HepG2 (cell line): ENCODE measurements around the gene ANKRD17. TPM values are rescaled to one million over a fixed set of nuclear protein-coding genes. Genes with fewer than 3 reads are reported as not detected.

ENCODE experiments used
- ATAC-seq: fragments of 200-7000 bp; cut with Tn5 transposase; 3 replicates; pipeline ENCODE4 v1.9.1; 2020; ENCODE audit warnings: mild to moderate bottlenecking, moderate library complexity
- BruUV-seq: library from RNA; stranded (reverse); fragments of 400-500 nt; replicated peaks from 2 replicates; lab custom pipeline; 2021; lab: Mats Ljungman, UMichigan
- CTCF ChIA-PET: fragments of 300-600 bp; formaldehyde crosslinking; extraction: SDS; loops from one replicate; lab custom pipeline; 2021; ENCODE audit warnings: low total read pairs, inconsistent platforms, low intra/inter-chr PET ratio; lab: Yijun Ruan, JAX
- POLR2A ChIA-PET: fragments of 350-600 bp; sonication (Branson Sonifier 250); formaldehyde crosslinking; loops from one replicate; lab custom pipeline; 2020; ENCODE audit warnings: antibody characterized with exemption, inconsistent platforms; lab: Yijun Ruan, JAX
- DNase-seq: peaks from one replicate; pipeline ENCODE4 v3.0.0-alpha.2; 2015; ENCODE audit warnings: low spot score
- FAIRE-seq: peaks from 3 replicates; lab custom pipeline; 2011; peaks lifted over from hg19 to GRCh38; lab: Jason Lieb, UNC
- H2AFZ ChIP-seq: one replicate; pipeline ENCODE4 v1.6.1; 2011; ENCODE audit warnings: low read length, inconsistent platforms
- H3K27ac ChIP-seq: fragments of 300-600 bp; 3 replicates; pipeline ENCODE4 v1.8.0; 2011; ENCODE audit warnings: mixed run types, mild to moderate bottlenecking, mixed read lengths, low read length, inconsistent platforms; ENCODE audit not compliant: insufficient read depth; ENCODE audit errors: extremely low read length
- H3K27me3 ChIP-seq, 2 experiments: fragments of 200-600 bp in 1 of 2; 2 replicates in 1 of 2; 3 replicates in 1 of 2; pipeline versions ENCODE4 v1.6.0 to v1.8.0; 2011; ENCODE audit warnings: low read length in 2 of 2, mild to moderate bottlenecking in 2 of 2, moderate library complexity in 2 of 2, inconsistent platforms in 1 of 2; ENCODE audit not compliant: insufficient read depth in 2 of 2, control insufficient read depth in 1 of 2
- H3K36me3 ChIP-seq, 2 experiments: fragments of 200-600 bp in 1 of 2; replicated peaks in 1 of 2; 2 replicates in 1 of 2; 3 replicates in 1 of 2; pipeline versions ENCODE4 v1.5.1 to v1.8.0; 2011; ENCODE audit warnings: low read length in 2 of 2, inconsistent platforms in 1 of 2; ENCODE audit not compliant: insufficient read depth in 2 of 2, control insufficient read depth in 1 of 2
- H3K4me1 ChIP-seq: 2 replicates; pipeline ENCODE4 v1.5.1; 2012; ENCODE audit warnings: low read length, inconsistent platforms; ENCODE audit not compliant: insufficient read depth
- H3K4me2 ChIP-seq: 2 replicates; pipeline ENCODE4 v1.6.0; 2011; ENCODE audit warnings: low read depth, low read length, inconsistent platforms
- H3K4me3 ChIP-seq, 3 experiments: fragments of 200-600 bp in 1 of 3; sonication (generic), shearing (Covaris generic) in 1 of 3; replicated peaks in 1 of 3; 2 replicates each; pipeline ENCODE4 v1.5.1; 2011 to 2016; ENCODE audit warnings: low read length in 3 of 3, inconsistent platforms in 2 of 3, low read depth in 2 of 3, mild to moderate bottlenecking in 2 of 3, control low read depth in 1 of 3, mixed read lengths in 1 of 3; ENCODE audit not compliant: insufficient read depth in 1 of 3
- H3K79me2 ChIP-seq: one replicate; pipeline ENCODE4 v1.6.1; 2011; ENCODE audit warnings: low read length, inconsistent platforms; ENCODE audit not compliant: insufficient read depth
- H3K9ac ChIP-seq: 2 replicates; pipeline ENCODE4 v1.6.0; 2011; ENCODE audit warnings: mild to moderate bottlenecking, low read depth, low read length, inconsistent platforms; ENCODE audit not compliant: insufficient read depth
- H3K9me3 ChIP-seq: 2 replicates; pipeline ENCODE4 v1.5.1; 2012; ENCODE audit warnings: mild to moderate bottlenecking, low read length
- H4K20me1 ChIP-seq: 2 replicates; pipeline ENCODE4 v1.6.0; 2011; ENCODE audit warnings: inconsistent platforms, mild to moderate bottlenecking, low read length, moderate library complexity; ENCODE audit not compliant: insufficient read depth
- ESRRA ChIP-seq: sonication (generic); formaldehyde crosslinking; IDR thresholded peaks from 2 replicates; pipeline ENCODE4 v1.5.1; 2020; ENCODE audit warnings: mild to moderate bottlenecking, low read depth, missing genetic modification reagents
- MAFF ChIP-seq: IDR thresholded peaks from 2 replicates; pipeline ENCODE4 v1.6.1; 2011; ENCODE audit warnings: low read depth, low read length, improper control_type of control experiment
- MAFK ChIP-seq, 2 experiments: IDR thresholded peaks in 1 of 2; conservative IDR thresholded peaks in 1 of 2; 2 replicates each; pipeline ENCODE4 v1.6.1; 2011; ENCODE audit warnings: improper control_type of control experiment in 2 of 2, low read length in 2 of 2
- MBNL3 ChIP-seq: fragments of 250-450 bp; sonication (Bioruptor Pico); conservative IDR thresholded peaks from 2 replicates; pipeline ENCODE4 v1.8.0; 2022; ENCODE audit warnings: mild to moderate bottlenecking, inconsistent platforms
- NR2C2 ChIP-seq: sonication (generic); formaldehyde crosslinking; IDR thresholded peaks from 2 replicates; pipeline ENCODE4 v1.4.0; 2020; ENCODE audit warnings: missing genetic modification reagents, mild to moderate bottlenecking, moderate library complexity, borderline replicate concordance
- TBL1XR1 ChIP-seq: fragments of 150-350 bp; IDR thresholded peaks from 2 replicates; pipeline ENCODE4 v1.6.1; 2014; ENCODE audit warnings: borderline replicate concordance, low read length; ENCODE audit not compliant: partially characterized antibody
- TEAD2 ChIP-seq: sonication (generic); formaldehyde crosslinking; IDR thresholded peaks from 2 replicates; pipeline ENCODE4 v1.9.0; 2021; ENCODE audit warnings: missing genetic modification reagents
- YEATS2 ChIP-seq: sonication (generic); formaldehyde crosslinking; IDR thresholded peaks from 2 replicates; pipeline ENCODE4 v1.4.0; 2020; ENCODE audit warnings: missing genetic modification reagents, borderline replicate concordance
- ZBTB42 ChIP-seq: sonication (generic); formaldehyde crosslinking; IDR thresholded peaks from 2 replicates; pipeline ENCODE4 v1.5.0; 2020; ENCODE audit warnings: mild to moderate bottlenecking, missing genetic modification reagents
- ZNF326 ChIP-seq: sonication (generic); formaldehyde crosslinking; IDR thresholded peaks from 2 replicates; pipeline ENCODE4 v1.4.0; 2020; ENCODE audit warnings: missing genetic modification reagents, borderline replicate concordance
- ZNF639 ChIP-seq: conservative IDR thresholded peaks from 2 replicates; pipeline ENCODE4 v1.6.1; 2018; ENCODE audit warnings: missing genetic modification reagents
- WGBS: methylation state at CpG from one replicate; pipeline ENCODE4 v1.1.6; 2017; ENCODE audit warnings: low lambda C conversion rate; 5-methylcytosine and 5-hydroxymethylcytosine counted together
- in situ Hi-C: cut with HindIII; loops from 2 replicates; pipeline ENCODE4 v1.10.0; 2017; ENCODE audit warnings: low pct_unique_long_range_greater_than_20kb; ENCODE audit not compliant: extremely low pct_ligation_motif_present
- intact Hi-C: fragments of 100-400 bp; cut with micrococcal nuclease; formaldehyde crosslinking; loops from one replicate; pipeline ENCODE4 v1.10.0; 2022; ENCODE audit not compliant: unreplicated experiment
- polyA plus RNA-seq, 8 experiments: library from polyadenylated mRNA; depleted of rRNA in 3 of 8; stranded (reverse) in 7 of 8; unstranded in 1 of 8; fragments of >200 nt; fragmentation: Illumina TruSeq in 4 of 8; extraction: Trizol in 4 of 8; gene quantifications; 2 replicates each; pipeline versions ENCODE4 v1.2.1 to v1.2.3, GENCODE V29; 2011 to 2016; ENCODE audit warnings: low read depth in 4 of 8, missing spikeins in 1 of 8, mixed read lengths in 1 of 8; ENCODE audit not compliant: insufficient read depth in 1 of 8
- total RNA-seq, 5 experiments: library from RNA; depleted of rRNA; stranded (reverse); fragments of >200 nt; fragmentation: Illumina TruSeq; extraction: Trizol; gene quantifications; 2 replicates each; pipeline ENCODE4 v1.2.3, GENCODE V29; 2016; ENCODE audit warnings: low read depth in 1 of 5

ANKRD17 gene
- total and polyA plus RNA-seq, 2 of the 13 experiments (the other 11 are each of a cell fraction or from before 2014, with no cell fraction given) = 55.7 to 61.1 TPM

DNA sequence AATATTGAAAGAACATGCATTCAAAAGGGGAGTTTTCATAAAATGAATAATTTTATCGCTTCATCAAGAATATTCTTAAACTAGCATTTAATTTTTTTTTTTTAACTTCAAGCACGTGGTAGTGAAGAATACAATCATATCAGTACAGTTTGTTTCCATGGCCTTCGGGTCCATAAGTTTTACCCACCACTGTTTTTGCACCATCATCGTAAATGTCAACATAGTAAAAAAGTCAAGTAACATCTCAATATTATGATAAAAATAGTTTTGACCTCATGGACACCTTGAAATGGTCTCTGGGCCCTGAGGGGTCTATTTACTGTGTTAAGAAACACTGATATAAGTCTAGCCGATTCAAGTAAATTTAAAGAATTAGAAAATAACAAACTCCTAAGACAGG lies 80.2 kb downstream of the ANKRD17 start:
- Histone ChIP-seq H3K79me2 (peaks cover 74% of the 10 kb centered on the region), H3K9ac (no peak overlapping the region), H2AFZ (no peak overlapping the region), H3K4me3 (no peak overlapping the region), H3K9me3 (no peaks in the 10 kb centered on the region), H3K36me3 (peaks cover 7 to 37% of the 10 kb centered on the region in 2 experiments), H3K27ac (no peak overlapping the region), H3K4me1 (peaks cover 12% of the 10 kb centered on the region), H3K4me2 (no peak overlapping the region), H3K27me3 (no peaks in the 10 kb centered on the region), H4K20me1 (peaks cover 7% of the 10 kb centered on the region)
- POLR2A ChIA-PET = no interaction called here
- 96% methylated on average over 5 of the region's 5 CpGs for WGBS
- CTCF ChIA-PET = no interaction called here
- DNase-seq = no peak
- no peak for FAIRE-seq
- BruUV-seq = no TSS peak
- ATAC-seq = no peak
- intact Hi-C loops = no loop called here
- TF ChIP-seq MAFF (peak; percentile 26; the same call in 1 of the 2 replicates), YEATS2 (CRISPR knock-in tag) (no peak), MAFK (conservative IDR thresholded peaks at IDR 0.05 in 1 of 2, IDR thresholded peaks at IDR 0.05 in 1 of 2; ENCODE audit: low read length in 2 of 2) (peak; percentile 40 to 63; a peak in 3 of 4 replicates)
- in situ Hi-C loops = no loop called here

- CTCF ChIA-PET = no interaction called here
- Histone ChIP-seq H3K79me2 (peaks cover 46% of the 10 kb centered on the region), H3K36me3 (peaks cover 25 to 91% of the 10 kb centered on the region in 2 experiments), H3K9me3 (no peaks in the 10 kb centered on the region), H3K27ac (no peak overlapping the region), H3K27me3 (no peaks in the 10 kb centered on the region), H3K4me2 (no peak overlapping the region), H4K20me1 (peaks cover 3% of the 10 kb centered on the region), H3K4me1 (no peaks in the 10 kb centered on the region), H2AFZ (no peak overlapping the region), H3K4me3 (no peak overlapping the region), H3K9ac (no peak overlapping the region)
- BruUV-seq = no TSS peak
- 99% methylated on average over 2 of the region's 2 CpGs for WGBS
- in situ Hi-C loops = no loop called here
- TF ChIP-seq TEAD2 (CRISPR knock-in tag) (no peak), ESRRA (CRISPR knock-in tag) (no peak), NR2C2 (CRISPR knock-in tag) (no peak), MBNL3 (CRISPR knock-in tag) (no peak), ZBTB42 (CRISPR knock-in tag) (no peak), ZNF326 (CRISPR knock-in tag) (no peak), ZNF639 (CRISPR knock-in tag) (no peak), TBL1XR1 (no peak)
- FAIRE-seq (no peak), ATAC-seq (no peak), DNase-seq (no peak)
- POLR2A ChIA-PET = no interaction called here
- intact Hi-C loops = no loop called here
Observed at GRCh38 chr4:73172161-73172560, 86.4 kb downstream of the ANKRD17 start.
